ENCODE measurements around the gene STK10. TPM values are rescaled to one million over a fixed set of nuclear protein-coding genes. Genes with fewer than 3 reads are reported as not detected.
A peak's percentile ranks its signal among the peaks of the same experiment; 100 is the strongest.

Gene STK10
- total RNA-seq, 1 experiment from 2014 or later = 18.5 TPM

DNA sequence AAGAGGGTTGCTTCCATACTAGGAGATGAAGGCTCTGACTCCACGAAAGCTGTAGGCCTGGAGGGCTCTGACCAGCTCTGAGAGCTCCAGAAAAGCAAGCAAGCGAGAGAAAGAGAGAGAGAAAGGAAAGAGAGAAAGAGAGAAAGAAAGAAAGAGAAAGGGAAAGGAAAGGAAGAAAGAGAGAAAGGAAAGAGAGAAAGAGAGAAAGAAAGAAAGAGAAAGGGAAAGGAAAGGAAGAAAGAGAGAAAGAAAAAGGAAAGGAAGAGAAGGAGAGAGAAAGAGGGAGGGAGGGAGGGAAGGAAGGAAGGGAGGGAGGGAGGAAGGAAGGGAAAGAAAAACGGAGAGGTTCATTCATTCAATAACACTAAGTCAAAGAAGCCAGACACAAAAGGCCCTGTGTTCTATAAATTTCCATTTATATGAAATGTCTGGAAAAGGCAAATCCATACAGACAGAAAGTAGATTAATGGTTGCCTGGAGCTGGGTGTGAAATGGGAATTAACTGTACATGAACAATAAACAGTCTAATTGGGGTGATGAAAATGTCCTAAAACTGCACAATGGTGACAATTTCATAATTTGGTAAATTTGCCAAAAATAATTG lies 1.8 kb upstream of the STK10 start:
- no peak for DNase-seq (ENCODE audit: low read depth)

DNA sequence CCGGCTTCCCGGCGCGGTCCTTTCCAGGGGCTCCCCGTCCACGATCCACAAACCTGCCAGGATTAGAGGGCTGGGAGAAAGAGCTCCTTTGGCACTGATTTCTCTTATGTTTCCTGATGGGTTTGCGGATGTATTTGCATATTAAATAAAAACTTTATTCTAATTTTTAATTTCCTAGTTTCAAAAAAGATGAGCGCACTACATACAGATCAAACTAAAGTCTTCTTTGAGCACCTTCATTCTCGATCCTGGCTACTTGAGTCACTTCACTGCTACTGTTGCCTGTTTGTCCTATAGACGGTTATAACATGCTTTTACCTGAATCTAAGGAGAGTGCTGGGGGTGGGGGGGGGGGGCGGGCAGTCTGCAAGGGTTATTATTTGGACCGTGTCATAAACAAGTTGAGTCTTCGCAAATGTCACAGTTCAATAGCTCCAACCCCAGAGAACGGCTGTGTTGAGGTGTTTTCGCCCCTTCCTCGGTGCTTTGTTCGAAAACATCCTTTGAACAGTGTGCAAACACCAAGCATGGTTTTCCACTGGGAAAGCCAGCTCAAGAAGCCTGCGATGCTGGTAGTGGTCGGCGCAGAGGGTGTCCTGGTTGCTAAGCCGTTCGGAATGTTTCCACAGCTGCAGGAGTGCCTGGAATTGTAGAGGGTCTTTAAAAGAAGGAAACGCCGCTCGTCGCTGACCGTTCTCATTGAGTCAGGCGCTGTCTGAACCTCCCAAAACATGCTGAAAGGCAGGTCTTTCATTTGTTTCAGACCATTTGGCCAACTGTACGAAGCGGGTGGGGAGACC lies 1.1 kb upstream of the STK10 start:
- no peak for DNase-seq (ENCODE audit: low read depth)

DNA sequence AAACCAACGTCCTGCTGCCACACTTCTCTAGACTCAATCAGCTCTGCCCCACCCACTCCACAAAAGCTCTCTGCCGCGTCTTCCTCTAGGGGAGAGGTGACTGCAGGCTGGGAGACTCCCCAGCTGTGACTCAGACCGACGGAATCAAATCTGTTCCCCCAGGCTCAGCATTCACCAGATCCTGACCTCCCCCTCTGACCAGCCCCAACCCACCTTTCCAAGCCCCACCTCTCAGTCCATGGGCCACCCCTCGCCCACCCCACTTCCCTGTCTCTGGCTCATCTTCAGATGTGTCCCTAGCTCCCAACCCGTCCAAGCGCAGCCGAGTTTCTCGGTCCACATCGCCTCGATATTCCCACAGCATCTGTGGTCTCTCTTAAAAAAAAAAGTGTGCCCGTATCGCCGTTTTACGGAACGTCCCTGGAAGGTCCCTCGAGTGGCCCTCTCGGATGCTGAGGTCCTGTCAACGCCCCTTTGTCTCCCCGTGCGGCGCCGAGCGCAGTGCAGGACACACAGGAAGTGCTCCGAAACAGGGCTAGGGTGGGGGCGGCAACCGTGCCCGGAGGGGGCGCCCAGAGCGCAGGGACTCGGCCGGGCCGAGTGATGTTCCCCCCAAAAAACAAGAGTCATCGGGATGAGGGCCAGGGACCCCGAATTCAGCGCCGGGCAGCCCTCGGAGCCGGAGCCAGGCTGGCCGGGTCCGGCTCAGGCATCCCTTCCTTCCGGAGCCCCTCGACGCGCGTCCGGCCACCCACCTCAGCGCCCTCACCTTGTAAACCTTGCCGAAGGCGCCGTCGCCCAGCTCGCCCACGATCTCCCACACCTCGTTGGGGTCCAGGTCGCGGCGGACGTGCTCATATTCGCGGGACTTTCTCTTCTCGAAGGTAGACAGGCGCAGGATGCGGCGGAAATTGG lies 649 bp downstream of the STK10 start:
- peak; percentile 95 for DNase-seq (ENCODE audit: low read depth)

DNA sequence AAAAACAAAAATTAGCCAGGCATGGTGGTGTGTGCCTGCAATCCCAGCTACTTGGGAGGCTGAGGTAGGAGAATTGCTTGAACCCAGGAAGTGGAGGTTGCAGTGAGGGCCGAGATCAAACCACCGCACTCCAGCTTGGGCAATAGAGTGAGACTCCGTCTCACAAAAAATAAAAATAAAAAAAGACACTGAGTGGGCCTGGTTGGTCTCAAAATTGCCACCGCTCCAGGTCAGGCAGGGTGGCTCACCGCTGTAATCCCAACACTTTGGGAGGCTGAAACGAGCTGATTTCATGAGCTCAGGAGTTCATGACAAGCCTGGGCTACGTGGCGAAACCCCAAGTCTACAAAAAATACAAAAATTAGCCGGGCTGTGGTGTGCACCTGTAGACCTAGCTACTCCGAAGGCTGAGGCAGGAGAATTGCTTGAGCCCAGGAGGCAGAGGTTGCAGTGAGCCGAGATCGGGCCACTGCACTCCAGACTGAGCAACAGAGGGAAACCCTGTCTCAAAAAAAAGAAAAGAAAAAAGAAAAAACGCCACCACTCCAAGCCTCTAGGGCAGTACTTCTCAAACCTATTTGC lies 1.8 kb downstream of the STK10 start:
- DNase-seq (ENCODE audit: low read depth) = no peak

DNA sequence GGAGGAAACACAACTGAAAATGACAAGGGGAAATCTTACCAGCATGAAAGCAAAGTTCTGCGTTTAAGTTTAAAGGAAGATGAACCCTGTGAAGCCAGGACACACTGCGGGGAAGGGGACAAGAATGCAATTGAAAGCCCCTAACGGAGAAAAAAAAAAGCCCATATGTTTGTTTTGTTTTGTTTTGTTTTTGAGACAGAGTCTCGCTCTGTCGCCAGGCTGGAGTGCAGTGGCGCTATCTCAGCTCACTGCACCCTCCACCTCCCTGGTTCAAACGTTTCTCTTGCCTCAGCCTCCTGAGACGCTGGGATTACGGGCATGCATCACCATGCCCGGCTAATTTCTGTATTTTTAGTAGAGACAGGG lies 2.9 kb downstream of the STK10 start:
- DNase-seq (ENCODE audit: low read depth) = no peak

DNA sequence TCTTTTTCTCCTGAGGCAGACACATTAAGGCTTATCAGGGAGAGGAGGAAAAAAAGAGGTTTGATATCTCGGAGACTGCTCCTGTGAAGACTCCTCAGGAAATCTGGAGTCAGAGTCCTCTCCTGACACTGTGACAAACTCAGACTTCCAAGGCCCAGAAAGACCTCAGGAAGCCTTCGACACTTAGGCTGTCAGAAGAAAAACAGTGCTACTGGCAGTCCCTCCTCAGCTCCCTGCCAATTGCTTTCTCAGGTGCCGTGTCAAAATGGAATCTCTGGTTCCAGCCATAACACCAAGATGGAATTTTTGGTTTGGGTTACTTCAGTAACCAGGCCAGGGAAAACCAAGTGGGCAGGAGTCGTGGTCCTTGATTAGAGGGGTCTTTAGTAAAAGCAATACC lies 4.1 kb downstream of the STK10 start:
- no peak for DNase-seq (ENCODE audit: low read depth)

DNA sequence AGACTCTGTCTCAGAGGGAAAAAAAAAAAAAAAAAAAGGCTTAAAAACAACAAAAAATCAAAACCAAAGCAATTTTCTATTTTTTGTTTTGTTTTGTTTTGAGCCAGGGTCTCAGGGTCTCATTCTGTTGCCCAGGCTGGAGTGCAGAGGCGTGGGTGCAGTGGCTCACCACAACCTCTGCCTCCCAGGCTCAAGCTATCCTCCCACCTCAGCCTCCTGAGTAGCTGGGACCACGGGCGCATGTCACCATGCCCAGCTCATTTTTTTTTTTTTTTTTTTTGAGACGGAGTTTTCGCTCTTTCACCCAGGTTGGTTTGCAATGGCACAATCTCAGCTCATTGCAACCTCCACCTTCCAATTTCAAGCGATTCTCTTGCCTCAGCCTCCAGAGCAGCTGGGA lies 5.7 kb downstream of the STK10 start:
- DNase-seq (ENCODE audit: low read depth) = no peak

DNA sequence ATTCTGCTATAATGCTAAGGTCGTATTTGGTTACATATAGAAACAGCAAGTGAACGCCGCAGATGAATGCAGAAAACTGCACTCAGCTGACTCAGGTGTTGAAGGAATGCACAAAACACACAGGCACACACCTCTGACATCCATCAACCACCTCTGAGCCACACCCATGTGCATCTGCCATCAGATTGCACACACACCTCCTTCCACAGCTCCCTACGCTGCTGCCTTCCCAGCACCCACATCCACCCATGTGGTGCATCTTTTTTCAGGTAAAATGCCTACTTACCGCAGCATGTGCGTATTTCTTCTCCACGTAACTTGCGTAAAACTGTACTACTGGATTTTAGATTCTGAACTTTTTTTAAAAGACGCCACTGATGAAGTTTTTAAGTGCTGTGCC lies 7.1 kb downstream of the STK10 start:
- DNase-seq (ENCODE audit: low read depth) = no peak

DNA sequence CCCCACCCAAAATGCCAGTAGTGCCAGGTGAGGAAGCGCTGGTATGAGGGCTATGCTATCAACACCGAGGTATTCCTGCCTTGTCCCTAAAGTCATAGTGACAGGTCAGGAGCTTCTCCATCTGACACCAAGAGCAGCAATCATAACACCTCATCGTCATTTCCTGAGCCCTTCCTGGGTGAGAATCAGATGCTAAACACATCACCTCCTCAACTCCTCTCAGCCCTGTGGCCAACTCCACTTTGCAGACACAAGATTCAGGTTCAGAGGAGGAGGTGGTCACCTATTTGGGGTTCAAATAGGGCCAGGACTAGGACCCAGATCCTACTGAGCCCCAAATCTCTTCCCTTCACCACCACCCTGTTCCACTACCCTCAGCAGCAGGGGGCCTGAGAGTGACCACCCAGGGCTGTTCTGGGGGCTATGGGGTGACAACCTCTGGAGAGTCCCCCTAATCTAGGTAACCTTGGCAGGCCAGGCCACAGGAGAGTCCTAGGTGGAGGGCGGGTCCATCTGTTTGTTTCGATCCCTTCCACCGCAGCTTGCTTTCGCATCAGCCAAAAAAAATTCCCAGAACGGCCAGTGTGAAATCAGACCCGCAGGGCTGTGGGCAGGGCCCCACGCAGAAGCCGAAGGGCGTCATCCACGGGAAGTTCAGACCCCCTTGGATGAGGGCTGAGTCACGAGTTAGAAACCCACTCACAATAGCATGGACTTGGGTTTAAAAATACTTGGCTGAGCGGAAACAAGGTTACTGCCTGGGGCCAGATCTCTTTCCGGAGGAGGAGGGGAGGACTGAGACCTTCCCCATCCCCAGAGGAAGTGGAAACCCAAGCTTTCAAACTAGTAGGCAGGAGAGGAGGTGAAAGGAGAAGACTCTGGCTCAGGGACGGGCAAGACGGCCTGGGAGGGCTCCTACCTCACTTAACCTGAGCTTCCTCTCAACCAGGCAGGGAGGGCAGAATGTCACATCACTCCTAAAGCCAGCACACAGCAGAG lies 8.7 kb downstream of the STK10 start:
- DNase-seq (ENCODE audit: low read depth) = peak; percentile 64

DNA sequence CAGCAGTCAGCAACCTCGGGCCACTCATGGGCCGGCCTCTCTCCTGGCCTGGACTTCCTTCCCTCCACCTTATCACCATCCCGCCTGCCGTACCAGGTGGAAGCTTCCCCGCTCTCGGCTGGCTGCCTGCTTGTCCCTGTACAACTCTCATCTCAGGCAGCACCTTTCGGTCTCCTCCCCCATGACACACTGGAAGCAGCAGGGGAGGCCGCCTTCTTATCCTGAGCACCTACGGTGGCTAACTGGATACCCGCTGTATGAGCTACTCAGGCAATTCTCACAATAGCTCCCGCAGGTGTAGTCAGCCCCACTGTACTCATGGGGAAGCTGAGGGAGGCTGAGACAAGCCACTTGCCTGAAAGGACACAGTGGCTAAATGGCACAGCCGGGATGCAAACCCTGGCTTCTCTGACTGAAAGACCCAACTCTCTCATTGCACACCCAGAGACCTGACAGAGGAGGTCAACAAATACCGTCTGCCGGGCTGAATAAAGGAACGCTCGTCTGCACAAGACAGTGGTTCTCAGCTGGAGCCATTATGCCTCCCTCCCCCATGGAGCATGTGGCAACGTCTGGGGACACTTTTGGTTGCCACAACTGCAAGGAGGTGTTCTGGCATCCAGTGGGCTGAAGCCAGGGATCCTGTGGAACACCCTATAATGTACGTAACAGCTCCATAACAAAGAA lies 9.6 kb downstream of the STK10 start:
- DNase-seq (ENCODE audit: low read depth) = no peak

DNA sequence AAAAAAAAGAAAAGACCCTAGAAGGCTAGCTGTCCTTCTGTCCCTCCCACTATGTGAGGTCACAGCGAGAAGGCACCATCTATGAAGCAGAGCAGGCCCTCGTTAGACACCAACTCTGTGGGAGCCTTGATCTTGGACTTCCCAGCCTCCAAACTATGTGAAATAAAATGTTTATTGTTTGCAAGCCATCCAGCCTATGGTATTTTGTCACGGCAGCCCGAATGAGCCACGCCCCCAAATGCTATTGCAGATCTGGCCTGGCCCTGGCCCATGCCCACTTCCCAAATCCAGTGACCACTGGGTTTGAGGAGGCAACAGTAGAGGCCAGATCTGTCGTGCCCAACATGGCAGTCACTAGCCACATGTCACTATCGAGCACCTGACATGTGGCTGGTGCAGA lies 10.8 kb downstream of the STK10 start:
- DNase-seq (ENCODE audit: low read depth) = no peak

DNA sequence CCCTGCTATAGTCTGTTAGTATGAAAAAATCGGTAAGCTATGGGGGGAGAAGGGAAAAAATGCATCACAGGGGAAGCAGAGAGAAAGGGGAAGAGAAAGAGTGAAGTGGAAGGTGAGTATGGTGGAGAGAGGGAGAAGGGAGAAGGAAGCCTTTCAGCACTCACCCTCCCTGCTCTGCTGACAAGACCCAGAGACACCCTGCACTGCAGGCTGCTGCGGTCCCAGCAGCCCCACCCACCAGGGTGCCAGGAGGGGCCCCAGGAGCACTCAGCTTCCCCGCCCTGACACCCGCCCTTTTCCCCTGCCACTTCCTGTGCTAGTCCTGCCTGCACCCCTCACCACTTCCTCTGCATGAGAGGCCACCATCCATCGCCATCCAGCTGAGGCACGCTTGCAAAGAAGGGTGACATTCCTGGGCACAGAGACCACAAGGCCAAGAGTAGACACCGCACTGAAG lies 12.7 kb downstream of the STK10 start:
- DNase-seq (ENCODE audit: low read depth) = peak; percentile 40

DNA sequence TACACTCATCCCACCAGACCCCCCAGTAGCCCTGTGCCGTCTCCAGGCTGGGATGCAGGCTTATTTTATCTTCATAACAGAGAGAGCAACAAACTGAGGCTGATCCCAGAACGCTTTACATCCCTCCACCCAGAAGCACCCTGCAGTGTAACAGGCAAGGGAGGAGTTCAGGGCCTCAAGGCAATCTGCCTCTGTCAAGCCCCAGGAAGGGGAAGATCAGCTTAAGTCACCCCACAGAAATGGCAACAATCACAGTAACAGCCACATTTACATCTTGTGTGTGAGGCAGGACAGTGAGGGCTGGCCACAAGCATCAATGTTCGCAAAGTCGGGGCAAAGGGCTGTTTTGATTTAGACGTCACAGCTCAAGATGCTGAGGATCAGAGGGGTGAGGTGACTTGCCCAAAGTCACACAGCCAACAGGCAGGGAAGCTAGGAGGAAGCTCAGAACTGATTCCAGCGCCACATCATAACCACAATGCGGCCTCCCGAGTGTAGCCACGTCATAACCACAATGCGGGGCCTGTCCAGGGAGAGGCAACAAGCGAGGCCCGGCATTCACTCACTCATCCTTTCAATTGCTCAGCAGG lies 14.4 kb downstream of the STK10 start:
- peak; percentile 94 for DNase-seq (ENCODE audit: low read depth)

DNA sequence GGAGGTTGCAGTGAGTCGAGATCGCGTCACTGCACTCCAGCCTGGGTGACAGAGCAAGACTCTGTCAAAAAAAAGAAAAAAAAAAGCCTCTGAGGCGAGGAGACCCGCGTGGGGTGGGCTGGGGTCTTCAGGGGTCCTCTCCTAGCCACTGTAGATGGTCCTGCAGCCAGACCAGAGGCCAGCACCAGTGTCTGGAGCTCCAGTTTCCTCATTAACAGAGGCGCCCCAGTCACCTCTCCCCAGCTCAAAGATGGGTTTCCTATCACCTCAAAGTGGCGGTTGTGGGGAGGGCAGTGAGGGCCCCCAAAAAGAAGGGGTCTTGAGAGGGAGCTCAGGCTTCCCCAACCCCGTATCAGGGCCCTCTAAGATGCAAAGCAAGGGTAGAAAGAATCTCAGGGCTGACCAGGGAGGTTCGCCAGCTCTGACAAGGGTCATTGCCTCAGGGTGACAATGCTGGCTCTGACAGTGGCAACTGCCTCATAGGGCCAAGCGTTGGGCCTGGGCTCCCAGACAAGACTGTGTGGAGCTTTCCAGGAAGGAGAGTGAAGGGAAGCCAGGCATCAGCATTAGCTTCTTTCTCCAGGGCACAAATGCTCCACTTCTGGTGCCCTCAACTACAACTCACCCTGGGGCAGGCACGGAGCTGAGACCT lies 15.0 kb downstream of the STK10 start:
- peak; percentile 49 for DNase-seq (ENCODE audit: low read depth)

DNA sequence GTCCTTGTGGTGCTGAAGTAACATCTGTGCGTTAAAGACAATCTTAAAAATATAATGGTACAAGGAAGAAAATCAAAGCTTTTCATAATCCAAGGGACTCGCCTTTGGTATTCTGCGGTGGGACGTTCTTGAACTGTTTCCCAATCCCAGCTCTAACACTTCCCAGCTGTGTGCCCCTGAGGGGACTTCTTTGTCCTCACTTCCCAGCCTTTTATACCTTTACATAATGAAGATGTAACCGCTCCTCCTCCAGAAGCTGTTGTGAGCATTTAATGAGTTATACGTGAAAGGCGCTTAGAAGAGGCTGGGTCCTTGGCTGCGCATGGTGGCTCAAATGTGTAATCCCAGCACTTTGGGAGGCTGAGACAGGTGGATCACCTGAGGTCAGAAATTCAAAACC lies 16.9 kb downstream of the STK10 start:
- no peak for DNase-seq (ENCODE audit: low read depth)

DNA sequence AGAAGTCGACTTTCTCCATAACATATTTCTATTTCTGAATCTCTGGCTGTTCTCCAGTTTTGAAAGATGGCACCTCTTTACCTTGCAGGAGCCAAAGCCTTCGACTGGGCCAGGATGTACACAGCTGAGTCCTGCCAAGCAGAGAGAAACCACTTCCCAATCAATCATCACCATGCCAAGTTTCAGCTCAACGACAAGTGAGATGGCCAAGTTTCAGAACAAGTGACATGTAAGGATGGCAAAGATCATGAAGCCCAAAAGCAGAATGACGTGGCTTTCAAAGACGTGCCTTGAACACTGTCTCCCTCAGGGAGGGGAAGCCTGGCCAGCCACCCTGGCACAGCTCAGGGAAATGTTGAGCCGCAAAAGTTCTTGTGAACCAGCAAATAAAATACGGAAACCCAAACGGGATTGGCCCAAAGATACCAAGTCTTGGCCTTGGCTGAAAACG lies 17.7 kb downstream of the STK10 start:
- no peak for DNase-seq (ENCODE audit: low read depth)

DNA sequence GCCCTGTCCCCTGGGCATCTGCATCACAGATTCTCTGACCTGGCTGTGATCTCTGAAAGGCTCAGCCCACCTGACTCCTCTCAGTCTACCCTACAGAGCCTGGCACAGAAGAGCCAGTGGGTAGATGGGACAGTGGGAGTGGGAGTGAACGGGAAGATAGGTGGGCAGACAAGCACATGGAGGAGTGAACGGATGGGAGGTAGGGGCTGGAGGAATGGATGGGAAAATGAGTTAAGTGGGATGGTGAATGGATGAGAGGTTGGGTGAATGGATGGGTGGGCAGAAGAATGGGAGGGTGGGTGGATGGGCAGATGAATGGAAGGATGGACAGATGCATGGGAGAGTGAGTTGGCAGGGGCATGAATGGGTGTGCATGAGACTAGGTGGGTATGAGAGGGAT lies 18.8 kb downstream of the STK10 start:
- DNase-seq (ENCODE audit: low read depth) = no peak

DNA sequence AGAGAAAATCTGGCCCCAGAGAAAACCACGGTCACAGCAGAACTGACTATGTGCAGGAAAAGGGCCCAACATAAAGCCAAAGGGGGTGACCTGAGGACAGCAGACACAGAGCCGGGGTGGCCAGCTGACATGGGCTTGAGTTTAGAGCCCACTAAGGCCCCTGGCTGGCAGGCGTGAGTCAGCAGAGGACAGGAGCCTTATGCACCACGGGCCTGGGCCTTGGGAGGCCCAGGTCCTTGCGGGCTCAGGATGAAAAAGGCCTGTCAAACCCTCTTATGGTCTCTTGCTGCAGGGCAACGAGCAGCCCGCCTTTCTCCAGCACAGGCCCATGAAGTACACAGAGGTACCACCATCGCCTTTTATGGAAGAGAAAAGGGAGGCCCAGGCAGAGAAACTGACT lies 19.7 kb downstream of the STK10 start:
- no peak for DNase-seq (ENCODE audit: low read depth)

DNA sequence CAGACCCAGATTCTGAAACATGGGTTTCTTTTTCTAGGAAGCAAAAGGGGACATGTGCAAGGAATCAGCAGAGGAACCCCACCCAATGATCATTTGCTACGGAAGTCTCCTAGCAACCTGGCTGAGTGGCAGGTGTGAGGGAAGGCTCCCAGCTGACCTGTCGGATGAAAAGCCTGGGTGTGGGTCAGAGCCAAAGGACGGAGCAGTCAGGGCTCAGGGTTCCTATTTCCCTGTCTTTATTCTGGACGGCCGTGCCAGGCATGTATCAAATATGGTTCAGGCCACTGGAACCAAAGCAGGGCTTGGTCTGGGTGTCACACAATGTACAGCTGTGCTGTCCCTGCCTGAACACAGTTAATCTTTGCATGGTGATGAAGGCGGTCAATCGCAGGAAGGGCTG lies 20.1 kb downstream of the STK10 start:
- no peak for DNase-seq (ENCODE audit: low read depth)

All from Daoy (cell line).